Stimulated activated naive CD8-positive, alpha-beta T cell treated with anti-CD3 and anti-CD28 coated beads, Interleukin-15, Interleukin-2, amounts not matched to agents 100 ng/mL and 50 ng/mL, for 24 hours (primary cell): ENCODE data around the gene DLG4.
"Not testable (repeated sequence)": the region's sequence is repeated elsewhere in the genome, so short reads cannot be mapped to it uniquely, and the experiment has no call there.

ENCODE experiments used
- H3K27ac Mint-ChIP-seq: one replicate; pipeline ENCODE4 v1.8.0; 2021; ENCODE audit warnings: mild to moderate bottlenecking, mixed read lengths
- H3K27me3 Mint-ChIP-seq: one replicate; pipeline ENCODE4 v1.8.0; 2021; ENCODE audit warnings: mixed read lengths
- H3K36me3 Mint-ChIP-seq: one replicate; pipeline ENCODE4 v1.8.0; 2021; ENCODE audit warnings: low read depth, mixed read lengths
- H3K4me1 Mint-ChIP-seq: one replicate; pipeline ENCODE4 v1.8.0; 2021; ENCODE audit warnings: low read depth, mixed read lengths
- H3K4me3 Mint-ChIP-seq: one replicate; pipeline ENCODE4 v1.8.0; 2021; ENCODE audit warnings: mild to moderate bottlenecking, mixed read lengths
- H3K9me3 Mint-ChIP-seq: one replicate; pipeline ENCODE4 v1.8.0; 2021; ENCODE audit warnings: mixed read lengths

The DLG4 gene

DNA sequence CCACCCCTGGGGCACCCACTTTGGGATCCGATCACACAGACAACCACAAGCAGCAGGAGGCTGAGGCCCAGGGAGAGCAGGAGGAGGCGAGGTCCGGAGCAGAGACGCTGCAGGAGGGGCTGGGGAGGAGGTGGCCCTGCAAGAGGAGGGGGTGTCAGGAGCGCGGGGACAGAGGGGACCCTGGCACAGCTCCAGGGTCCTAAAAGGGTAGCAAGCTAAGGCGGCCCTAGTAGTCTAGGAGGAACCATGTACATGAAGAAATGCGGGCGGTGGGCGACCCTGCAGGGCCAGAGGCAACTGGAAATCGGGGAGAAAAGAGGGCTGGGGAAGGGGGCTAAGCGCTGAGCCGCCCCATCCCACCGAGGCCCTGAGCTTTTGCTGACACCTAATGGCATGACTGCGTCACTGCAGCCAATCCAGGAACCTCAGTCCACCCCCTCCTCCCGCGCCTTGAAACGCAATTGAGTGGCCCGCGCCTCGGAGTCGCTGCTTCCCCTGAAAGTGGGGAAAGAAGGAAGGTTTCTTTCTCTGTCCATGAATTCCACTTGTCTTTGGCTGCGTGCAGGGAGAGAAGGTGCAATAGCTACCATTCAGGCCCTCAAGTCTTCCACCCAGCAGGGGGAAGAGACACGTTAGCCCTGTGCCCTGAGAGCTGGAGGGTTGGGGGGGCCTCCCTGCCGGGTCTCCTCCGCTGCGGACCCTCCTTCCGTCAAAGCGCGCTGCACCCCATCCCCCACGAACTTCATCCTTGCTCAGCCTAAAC is 42.3 kb downstream of the DLG4 start:
- peaks cover 14% of the 10 kb centered on the region for H3K4me1 Mint-ChIP-seq
- peaks cover 12% of the 10 kb centered on the region for H3K27me3 Mint-ChIP-seq
- H3K9me3 Mint-ChIP-seq, result no peaks in the 10 kb centered on the region
- H3K27ac Mint-ChIP-seq, result no peak overlapping the region
- no peaks in the 10 kb centered on the region for H3K36me3 Mint-ChIP-seq
- peak overlapping the region; percentile 74 for H3K4me3 Mint-ChIP-seq

DNA sequence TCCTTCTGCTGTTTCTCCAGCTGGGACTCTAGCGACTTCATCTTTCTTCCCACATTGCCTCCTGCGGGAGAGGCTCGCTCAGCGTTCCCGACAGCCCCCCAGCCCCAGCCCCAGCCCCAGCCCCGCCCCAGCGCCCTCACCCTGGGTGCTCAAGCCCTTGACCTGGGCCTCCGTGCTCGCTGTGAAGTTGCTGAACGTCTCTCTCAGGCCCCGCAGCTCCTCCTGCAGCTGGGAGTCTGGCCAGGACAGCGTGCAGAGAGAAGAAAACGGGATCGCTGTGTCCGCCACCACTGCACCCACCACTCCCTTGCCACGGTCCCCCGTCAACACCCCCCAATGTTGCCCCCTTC is 42.8 kb downstream of the DLG4 start:
- no peaks in the 10 kb centered on the region for H3K9me3 Mint-ChIP-seq
- H3K27ac Mint-ChIP-seq, result no peak overlapping the region
- no peaks in the 10 kb centered on the region for H3K36me3 Mint-ChIP-seq
- peaks cover 12% of the 10 kb centered on the region for H3K27me3 Mint-ChIP-seq
- no peak overlapping the region for H3K4me3 Mint-ChIP-seq
- H3K4me1 Mint-ChIP-seq, result peaks cover 14% of the 10 kb centered on the region

DNA sequence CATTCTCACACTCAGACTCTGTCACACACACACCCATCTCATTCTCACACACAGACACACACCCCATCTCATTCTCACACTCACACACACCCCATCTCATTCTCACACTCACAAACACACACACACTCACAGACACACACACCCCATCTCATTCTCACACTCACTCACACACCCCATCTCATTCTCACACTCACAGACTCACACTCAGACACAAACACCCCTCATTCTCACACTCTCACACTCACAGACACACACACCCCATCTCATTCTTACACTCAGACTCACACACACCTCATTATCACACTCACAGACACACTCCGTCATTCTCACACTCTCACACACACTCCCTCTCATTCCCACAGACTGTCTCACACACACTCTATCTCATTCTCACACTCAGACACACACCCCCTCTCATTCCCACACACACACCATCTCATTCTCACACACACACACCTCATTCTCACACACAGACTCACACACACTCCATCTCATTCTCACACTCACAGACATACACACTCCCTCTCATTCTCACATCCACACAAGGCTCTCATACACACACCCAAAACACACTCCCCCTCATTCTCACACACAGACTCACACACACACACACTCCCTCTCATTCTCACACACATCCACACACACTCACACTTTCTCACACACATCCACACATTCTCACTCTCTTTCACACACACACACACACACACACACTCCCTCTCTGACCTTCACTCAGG is 43.4 kb downstream of the DLG4 start:
- peaks cover 14% of the 10 kb centered on the region for H3K4me1 Mint-ChIP-seq
- no peaks in the 10 kb centered on the region for H3K9me3 Mint-ChIP-seq
- no peak overlapping the region for H3K4me3 Mint-ChIP-seq
- peaks cover 12% of the 10 kb centered on the region for H3K27me3 Mint-ChIP-seq
- no peak overlapping the region for H3K27ac Mint-ChIP-seq
- no peaks in the 10 kb centered on the region for H3K36me3 Mint-ChIP-seq

DNA sequence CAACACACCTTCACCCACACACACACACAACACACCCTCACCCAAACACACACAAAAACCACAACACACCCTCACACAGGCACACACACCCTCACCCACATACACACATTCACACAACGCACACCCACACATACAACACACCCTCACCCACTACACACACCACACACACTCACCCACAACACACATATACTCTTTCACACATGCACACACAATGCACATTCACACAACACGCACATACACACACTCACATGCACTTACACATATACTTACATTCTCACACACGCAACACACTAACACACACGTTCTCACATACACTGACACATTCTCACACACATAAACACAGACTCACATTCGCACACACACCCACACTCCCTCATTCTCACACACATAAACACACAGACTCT is 44.3 kb downstream of the DLG4 start:
- Mint-ChIP-seq H3K4me3 (no peak overlapping the region), H3K9me3 (no peaks in the 10 kb centered on the region), H3K4me1 (peaks cover 14% of the 10 kb centered on the region), H3K36me3 (no peaks in the 10 kb centered on the region), H3K27me3 (peaks cover 12% of the 10 kb centered on the region), H3K27ac (no peak overlapping the region)

DNA sequence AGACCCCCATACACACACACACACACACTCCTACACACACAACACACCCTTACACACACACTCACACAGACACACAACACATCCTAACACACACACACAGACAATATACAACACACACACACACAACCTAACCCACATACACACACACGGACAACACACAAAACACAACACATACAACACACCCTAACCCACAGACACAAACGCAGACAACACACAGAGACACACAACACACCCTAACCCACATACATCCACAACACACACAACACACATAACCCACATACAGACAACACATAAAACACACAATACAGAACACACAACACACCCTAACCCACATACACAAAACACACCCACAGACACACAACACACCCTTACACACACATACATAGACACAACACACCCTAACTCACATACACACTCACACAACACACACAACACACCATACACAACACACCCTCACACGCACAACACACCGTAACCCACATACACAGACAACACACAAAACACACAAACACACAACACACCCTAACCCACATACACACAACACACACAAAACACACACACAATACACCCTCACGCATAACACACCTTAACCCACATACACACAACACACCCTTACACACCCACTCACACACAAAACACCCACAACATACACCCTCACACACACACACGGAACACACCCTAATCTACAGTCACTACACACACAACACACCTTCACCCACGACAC is 44.9 kb downstream of the DLG4 start:
- Mint-ChIP-seq H3K36me3 (no peaks in the 10 kb centered on the region), H3K27me3 (peaks cover 12% of the 10 kb centered on the region), H3K4me3 (no peak overlapping the region), H3K27ac (no peak overlapping the region), H3K9me3 (no peaks in the 10 kb centered on the region), H3K4me1 (peaks cover 14% of the 10 kb centered on the region)

DNA sequence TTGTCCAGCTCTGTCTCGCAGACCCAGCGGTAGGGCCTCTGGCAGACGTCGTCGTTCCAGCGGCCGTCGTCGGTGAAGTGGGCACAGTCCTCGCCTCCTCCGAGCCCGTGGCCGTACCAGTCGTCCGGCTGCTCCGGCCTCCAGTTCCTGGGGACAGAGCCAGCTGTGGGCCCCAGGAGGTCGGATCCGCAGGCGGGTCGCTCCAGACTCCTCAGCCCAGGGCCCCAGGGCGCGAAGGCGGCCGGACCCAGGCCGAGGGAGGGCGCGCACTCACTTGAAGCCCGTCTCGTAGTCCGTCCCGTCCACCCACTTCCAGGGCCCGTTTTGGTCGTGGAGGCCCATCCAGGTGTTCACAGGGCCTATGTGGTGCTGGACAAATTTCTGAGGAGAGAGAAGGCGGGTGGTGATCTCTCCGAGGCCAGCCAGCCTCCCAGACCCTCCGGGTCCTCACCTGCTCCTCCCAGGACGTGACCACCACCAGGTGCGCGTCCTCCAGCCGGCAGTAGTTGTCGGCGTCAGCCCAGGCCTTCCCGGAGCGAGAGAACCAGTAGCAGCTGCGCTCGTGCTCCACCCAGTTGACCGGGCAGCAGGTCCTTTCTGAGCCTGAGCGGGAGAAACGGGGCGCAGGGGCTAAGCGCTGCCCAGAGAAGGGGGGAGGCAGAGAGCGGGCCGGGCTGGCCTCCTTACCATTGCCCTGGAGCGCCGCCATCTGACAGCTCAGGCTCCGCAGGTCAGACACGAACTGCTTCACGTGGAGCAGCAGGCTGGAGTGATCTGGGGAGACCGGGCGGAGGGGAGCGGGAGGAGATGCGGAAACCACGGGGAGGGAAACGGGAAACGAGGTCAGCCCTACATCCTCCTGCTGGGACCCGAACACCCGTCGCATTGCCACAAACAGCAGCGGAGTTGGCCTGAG is 45.7 kb downstream of the DLG4 start:
- Mint-ChIP-seq H3K27ac (no peak overlapping the region), H3K4me3 (no peak overlapping the region), H3K9me3 (no peaks in the 10 kb centered on the region), H3K4me1 (peaks cover 14% of the 10 kb centered on the region), H3K27me3 (peaks cover 12% of the 10 kb centered on the region), H3K36me3 (no peaks in the 10 kb centered on the region)

DNA sequence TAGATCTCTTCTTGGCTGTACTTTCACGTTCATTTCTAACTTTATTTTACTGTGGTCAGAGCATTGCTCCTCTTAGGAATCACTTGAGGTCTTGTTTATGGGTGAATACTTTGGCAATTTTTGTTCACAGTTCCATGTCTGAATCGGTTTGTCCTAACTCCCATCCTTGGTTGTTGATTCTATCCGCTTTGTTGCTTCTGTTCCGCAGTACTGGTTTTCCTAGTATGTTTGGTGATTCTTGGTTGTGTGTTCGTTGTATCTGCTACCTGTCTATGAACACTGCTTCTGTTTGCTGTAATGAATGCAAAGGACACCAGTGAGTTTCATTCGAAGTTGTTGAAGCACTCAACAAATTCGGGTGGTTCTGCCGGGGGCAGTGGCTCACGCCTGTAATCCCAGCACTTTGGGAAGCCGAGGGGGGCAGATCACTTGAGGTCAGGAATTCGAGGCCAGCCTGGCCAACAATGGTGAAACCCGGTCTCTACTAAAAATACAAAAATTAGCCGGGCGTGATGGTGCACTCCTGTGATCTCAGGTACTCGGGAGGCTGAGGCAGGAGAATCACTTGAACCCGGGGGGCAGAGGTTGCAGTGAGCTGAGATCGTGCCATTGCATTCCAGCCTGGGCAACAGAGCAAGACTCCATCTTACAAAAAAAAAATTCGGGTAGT is 47.0 kb downstream of the DLG4 start:
- not testable (repeated sequence) for H3K4me3 Mint-ChIP-seq, H3K27ac Mint-ChIP-seq, H3K4me1 Mint-ChIP-seq, H3K36me3 Mint-ChIP-seq, H3K27me3 Mint-ChIP-seq, H3K9me3 Mint-ChIP-seq

DNA sequence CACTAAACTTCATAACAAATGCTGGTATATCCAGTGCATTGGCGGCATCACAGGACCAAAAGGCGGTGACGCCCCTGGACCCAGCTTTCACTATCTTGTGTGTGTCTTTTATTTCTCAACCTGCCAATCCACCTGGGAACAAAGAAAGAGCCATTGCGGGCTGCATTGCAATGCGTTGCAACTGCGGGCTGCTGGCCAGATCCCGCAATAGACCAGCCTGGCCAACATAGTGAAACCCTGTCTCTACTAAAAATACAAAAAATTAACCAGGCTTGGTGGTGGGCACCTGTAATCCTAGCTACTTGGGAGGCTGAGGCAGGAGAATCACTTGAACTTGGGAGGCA is 50.1 kb downstream of the DLG4 start:
- not testable (repeated sequence) for H3K27me3 Mint-ChIP-seq, H3K4me3 Mint-ChIP-seq, H3K27ac Mint-ChIP-seq, H3K4me1 Mint-ChIP-seq, H3K9me3 Mint-ChIP-seq, H3K36me3 Mint-ChIP-seq

DNA sequence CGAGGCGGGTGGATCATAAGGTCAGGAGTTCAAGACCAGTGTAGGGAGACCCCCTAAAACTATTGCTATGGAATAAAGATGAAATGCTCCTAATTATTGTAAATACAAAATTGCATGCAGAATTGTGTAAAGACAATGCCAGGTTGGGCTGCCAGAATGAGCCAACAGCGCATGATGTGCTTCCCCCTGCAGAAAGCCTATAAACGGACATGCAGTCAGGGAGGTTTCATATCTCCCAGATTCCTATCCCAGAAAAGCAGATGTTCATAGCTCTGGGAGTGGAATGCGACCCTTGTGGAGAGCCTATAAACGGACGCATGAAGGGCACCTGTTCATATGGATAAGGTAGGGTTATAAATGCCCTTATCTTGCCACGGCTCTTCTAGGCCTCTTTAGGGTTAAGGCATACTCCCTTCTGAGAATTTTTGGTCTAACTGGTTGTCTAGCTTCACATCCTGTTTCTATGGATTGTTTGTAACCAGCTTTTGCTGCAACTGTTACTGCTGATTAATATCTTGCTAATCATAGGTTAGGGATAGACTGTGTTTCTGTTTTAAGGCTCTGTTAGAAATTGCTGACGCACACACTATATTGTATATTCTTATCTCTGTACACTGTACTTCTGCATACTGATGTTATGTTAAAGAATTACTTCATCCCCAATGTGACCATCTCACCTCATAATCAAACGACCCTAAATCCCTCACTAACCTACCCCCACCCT is 50.6 kb downstream of the DLG4 start:
- not testable (repeated sequence) for H3K36me3 Mint-ChIP-seq, H3K4me1 Mint-ChIP-seq, H3K9me3 Mint-ChIP-seq, H3K4me3 Mint-ChIP-seq, H3K27me3 Mint-ChIP-seq, H3K27ac Mint-ChIP-seq

DNA sequence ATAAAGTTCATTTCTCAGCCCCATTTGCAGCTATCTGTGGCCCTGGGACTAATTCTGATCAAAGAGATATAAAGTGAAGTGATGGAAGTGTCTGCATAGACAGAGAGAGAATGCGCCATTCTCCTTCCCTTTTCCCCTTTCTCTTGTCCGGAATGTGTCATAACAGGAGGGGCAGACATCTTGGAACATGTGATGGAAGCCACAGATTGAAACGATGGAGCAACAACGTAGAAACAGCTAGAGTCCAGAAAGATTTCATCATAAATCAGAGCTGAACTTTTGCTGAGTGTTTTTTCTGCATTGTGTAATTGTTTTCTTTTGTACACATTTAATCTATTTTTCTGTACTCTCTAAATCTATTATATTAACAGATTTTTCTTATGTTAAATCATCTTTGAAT is 51.8 kb downstream of the DLG4 start:
- H3K27ac Mint-ChIP-seq, result no peak overlapping the region

DNA sequence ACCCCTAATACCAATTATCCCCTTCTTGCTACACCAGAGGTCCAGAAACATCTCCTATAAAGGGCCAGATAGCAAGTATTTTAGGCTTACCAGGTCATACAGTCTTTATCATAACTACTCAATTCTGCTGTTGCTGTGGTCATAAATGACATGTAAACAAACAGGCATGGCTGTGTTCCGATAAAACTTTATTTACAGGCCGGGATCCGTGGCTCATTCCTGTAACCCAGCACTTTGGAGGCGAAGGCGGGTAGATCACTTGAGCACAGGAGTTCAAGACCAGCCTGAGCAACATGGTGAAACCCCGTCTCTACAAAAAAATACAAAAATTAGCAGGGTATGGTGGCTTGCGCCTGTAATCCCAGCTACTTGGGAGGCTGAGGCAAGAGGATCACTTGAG is 52.8 kb downstream of the DLG4 start:
- Mint-ChIP-seq H3K27ac (no peak overlapping the region), H3K4me1 (no peaks in the 10 kb centered on the region), H3K36me3 (no peaks in the 10 kb centered on the region), H3K27me3 (no peaks in the 10 kb centered on the region), H3K4me3 (no peak overlapping the region), H3K9me3 (no peaks in the 10 kb centered on the region)

More for the DNA sequence above, 51.8 kb downstream of the DLG4 start:
- no peaks in the 10 kb centered on the region for H3K4me1 Mint-ChIP-seq
- H3K9me3 Mint-ChIP-seq, result no peaks in the 10 kb centered on the region
- no peak overlapping the region for H3K4me3 Mint-ChIP-seq
- no peaks in the 10 kb centered on the region for H3K27me3 Mint-ChIP-seq
- no peaks in the 10 kb centered on the region for H3K36me3 Mint-ChIP-seq

DNA sequence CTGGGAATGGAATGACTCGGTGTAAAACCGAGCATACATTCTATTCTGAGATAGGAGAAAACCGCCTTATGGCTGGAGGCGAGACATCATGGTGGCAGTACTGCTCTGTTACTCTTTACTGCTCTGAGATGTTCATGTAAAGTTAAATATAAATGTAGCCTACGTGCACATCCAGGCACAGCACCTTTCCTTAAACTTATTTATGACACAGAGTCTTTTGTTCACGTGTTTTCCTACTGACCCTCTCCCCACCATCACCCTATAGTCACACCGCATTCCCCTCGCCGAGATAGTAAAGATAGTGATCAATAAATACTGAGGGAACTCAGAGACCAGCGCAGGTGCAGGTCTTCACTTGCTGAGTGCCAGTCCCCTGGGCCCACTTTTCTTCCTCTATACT is 60.1 kb downstream of the DLG4 start:
- H3K27me3 Mint-ChIP-seq, H3K27ac Mint-ChIP-seq, H3K36me3 Mint-ChIP-seq, H3K4me1 Mint-ChIP-seq, H3K4me3 Mint-ChIP-seq, H3K9me3 Mint-ChIP-seq: not testable (repeated sequence)

DNA sequence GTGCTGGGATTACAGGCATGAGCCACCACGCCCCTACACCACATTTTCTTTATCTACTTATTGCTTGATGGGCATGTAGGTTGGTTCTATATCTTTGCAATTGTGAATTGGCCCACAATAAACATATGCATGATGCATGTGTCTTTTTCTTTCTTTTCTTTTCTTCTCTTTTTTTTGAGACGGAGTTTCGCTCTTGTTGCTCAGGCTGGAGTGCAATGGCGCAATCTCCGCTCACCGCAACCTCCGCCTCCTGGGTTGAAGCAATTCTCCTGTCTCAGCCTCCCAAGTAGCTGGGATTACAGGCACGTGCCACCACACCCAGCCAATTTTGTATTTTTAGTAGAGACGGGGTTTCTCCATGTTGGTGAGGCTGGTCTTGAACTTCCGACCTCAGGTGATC is 61.2 kb downstream of the DLG4 start:
- not testable (repeated sequence) for H3K9me3 Mint-ChIP-seq, H3K36me3 Mint-ChIP-seq, H3K4me1 Mint-ChIP-seq, H3K27ac Mint-ChIP-seq, H3K4me3 Mint-ChIP-seq
- peaks cover 10% of the 10 kb centered on the region for H3K27me3 Mint-ChIP-seq
